H9 (cell line): ENCODE data around the gene NUP210. TPM values are rescaled to one million over a fixed set of nuclear protein-coding genes. Genes with fewer than 3 reads are reported as not detected.

Experiments used
- DNase-seq: peaks from one replicate; pipeline ENCODE4 v3.0.0-alpha.2; 2017
- H2AFZ ChIP-seq: one replicate; pipeline ENCODE4 v1.6.1; 2013; ENCODE audit warnings: mild to moderate bottlenecking, low read length, control low read depth, moderate library complexity
- H2AK5ac ChIP-seq: 2 replicates; pipeline ENCODE4 v1.6.1; 2013; ENCODE audit warnings: low read length, control low read depth, mixed read lengths; ENCODE audit not compliant: insufficient read length
- H2BK120ac ChIP-seq: one replicate; pipeline ENCODE4 v1.6.1; 2013; ENCODE audit warnings: low read depth, mild to moderate bottlenecking, low read length, control low read depth, inconsistent platforms; ENCODE audit not compliant: poor library complexity, severe bottlenecking
- H2BK12ac ChIP-seq: 2 replicates; pipeline ENCODE4 v1.6.1; 2013; ENCODE audit warnings: low read length, control low read depth, mixed read lengths, low read depth; ENCODE audit not compliant: insufficient read length
- H2BK15ac ChIP-seq: 2 replicates; pipeline ENCODE4 v1.6.1; 2013; ENCODE audit warnings: low read depth, low read length, control low read depth
- H2BK20ac ChIP-seq: one replicate; pipeline ENCODE4 v1.6.1; 2013; ENCODE audit warnings: low read depth, mild to moderate bottlenecking, low read length, control low read depth, inconsistent platforms; ENCODE audit not compliant: poor library complexity, severe bottlenecking
- H2BK5ac ChIP-seq: 2 replicates; pipeline ENCODE4 v1.6.1; 2013; ENCODE audit warnings: low read length, control low read depth, mixed read lengths; ENCODE audit not compliant: insufficient read length
- H3K14ac ChIP-seq: 2 replicates; pipeline ENCODE4 v1.6.1; 2013; ENCODE audit warnings: low read length, control low read depth; ENCODE audit not compliant: insufficient read depth
- H3K18ac ChIP-seq: 2 replicates; pipeline ENCODE4 v1.6.1; 2013; ENCODE audit warnings: low read depth, mild to moderate bottlenecking, mixed read lengths, low read length, control low read depth; ENCODE audit not compliant: insufficient read length
- H3K23ac ChIP-seq: 2 replicates; pipeline ENCODE4 v1.6.1; 2013; ENCODE audit warnings: low read length, control low read depth, mixed read lengths, low read depth; ENCODE audit not compliant: insufficient read length
- H3K23me2 ChIP-seq: 2 replicates; pipeline ENCODE4 v1.6.1; 2013; ENCODE audit warnings: low read depth, mild to moderate bottlenecking, mixed read lengths, low read length, control low read depth; ENCODE audit not compliant: insufficient read length, poor library complexity, severe bottlenecking
- H3K27ac ChIP-seq: 2 replicates; pipeline ENCODE4 v1.5.1; 2013; ENCODE audit warnings: low read length, control low read depth, mixed read lengths, low read depth; ENCODE audit not compliant: insufficient read length
- H3K27me3 ChIP-seq: 2 replicates; pipeline ENCODE4 v1.6.1; 2013; ENCODE audit warnings: low read length, control low read depth, inconsistent platforms; ENCODE audit not compliant: insufficient read depth
- H3K4ac ChIP-seq: 2 replicates; pipeline ENCODE4 v1.6.1; 2013; ENCODE audit warnings: low read depth, mild to moderate bottlenecking, control low read depth, inconsistent platforms, low read length, moderate library complexity
- H3K4me1 ChIP-seq: 2 replicates; pipeline ENCODE4 v1.6.1; 2013; ENCODE audit warnings: low read length, control low read depth, inconsistent platforms; ENCODE audit not compliant: insufficient read depth
- H3K4me2 ChIP-seq: 2 replicates; pipeline ENCODE4 v1.6.1; 2013; ENCODE audit warnings: low read length, control low read depth, mixed read lengths; ENCODE audit not compliant: insufficient read length, insufficient read depth
- H3K56ac ChIP-seq: 2 replicates; pipeline ENCODE4 v1.6.1; 2013; ENCODE audit warnings: low read depth, mild to moderate bottlenecking, mixed read lengths, low read length, control low read depth; ENCODE audit not compliant: insufficient read length
- H3K79me1 ChIP-seq: 2 replicates; pipeline ENCODE4 v1.6.1; 2013; ENCODE audit warnings: low read depth, mild to moderate bottlenecking, moderate library complexity, low read length, control low read depth, inconsistent platforms; ENCODE audit not compliant: insufficient read depth, poor library complexity, severe bottlenecking
- H3K79me2 ChIP-seq: 2 replicates; pipeline ENCODE4 v1.6.1; 2013; ENCODE audit warnings: low read length, control low read depth, inconsistent platforms; ENCODE audit not compliant: insufficient read depth
- H3K9ac ChIP-seq: 2 replicates; pipeline ENCODE4 v1.6.1; 2013; ENCODE audit warnings: low read length, control low read depth, mixed read lengths; ENCODE audit not compliant: insufficient read length; ENCODE audit errors: extremely low read depth
- H3K9me3 ChIP-seq: one replicate; pipeline ENCODE4 v1.6.1; 2013; ENCODE audit warnings: low read depth, low read length, inconsistent platforms; ENCODE audit not compliant: control insufficient read depth
- H3T11ph ChIP-seq: one replicate; pipeline ENCODE4 v1.6.1; 2013; ENCODE audit warnings: mild to moderate bottlenecking, low read length, control low read depth, inconsistent platforms
- H4K20me1 ChIP-seq: one replicate; pipeline ENCODE4 v1.6.1; 2013; ENCODE audit not compliant: control insufficient read depth, insufficient read length, insufficient read depth
- H4K5ac ChIP-seq: 2 replicates; pipeline ENCODE4 v1.6.1; 2013; ENCODE audit warnings: low read depth, mild to moderate bottlenecking, mixed read lengths, low read length, control low read depth; ENCODE audit not compliant: insufficient read length
- H4K8ac ChIP-seq: replicated peaks from 2 replicates; pipeline ENCODE4 v1.6.1; 2013; ENCODE audit warnings: low read length, control low read depth, mixed read lengths, low read depth; ENCODE audit not compliant: insufficient read length
- H4K91ac ChIP-seq: 2 replicates; pipeline ENCODE4 v1.6.1; 2013; ENCODE audit warnings: low read depth, mild to moderate bottlenecking, moderate library complexity, mixed read lengths, low read length, control low read depth; ENCODE audit not compliant: insufficient read length
- H3K27ac Mint-ChIP-seq, 3 experiments: 2 replicates in 2 of 3; 3 replicates in 1 of 3; pipeline ENCODE4 v1.8.0; 2020 to 2021; ENCODE audit warnings: mixed read lengths in 3 of 3, mild to moderate bottlenecking in 1 of 3, moderate library complexity in 1 of 3
- H3K27me3 Mint-ChIP-seq: 2 replicates; pipeline ENCODE4 v1.8.0; 2021; ENCODE audit warnings: low read depth, mild to moderate bottlenecking, moderate library complexity, mixed read lengths
- H3K36me3 Mint-ChIP-seq, 3 experiments: 2 replicates in 2 of 3; 3 replicates in 1 of 3; pipeline ENCODE4 v1.8.0; 2020 to 2021; ENCODE audit warnings: low read depth in 3 of 3, mixed read lengths in 3 of 3; ENCODE audit not compliant: insufficient read depth in 1 of 3
- H3K4me1 Mint-ChIP-seq, 2 experiments: 2 replicates each; pipeline ENCODE4 v1.8.0; 2020; ENCODE audit warnings: mixed read lengths in 2 of 2
- H3K4me3 Mint-ChIP-seq, 2 experiments: 2 replicates in 1 of 2; 3 replicates in 1 of 2; pipeline ENCODE4 v1.8.0; 2020 to 2021; ENCODE audit warnings: mild to moderate bottlenecking in 2 of 2, mixed read lengths in 2 of 2, moderate library complexity in 1 of 2
- H3K9me3 Mint-ChIP-seq, 2 experiments: 2 replicates in 1 of 2; 3 replicates in 1 of 2; pipeline ENCODE4 v1.8.0; 2020; ENCODE audit warnings: mild to moderate bottlenecking in 2 of 2, mixed read lengths in 2 of 2, moderate library complexity in 1 of 2
- WGBS: extraction: QIAGEN DNeasy Blood & Tissue Kit; methylation state at CpG from one replicate; pipeline ENCODE4 v1.1.7; 2013; ENCODE audit warnings: missing lambda C conversion rate, low lambda C conversion rate, mixed read lengths; ENCODE audit not compliant: insufficient read length; ENCODE audit errors: extremely low coverage; 5-methylcytosine and 5-hydroxymethylcytosine counted together
- total RNA-seq: library from RNA; stranded (reverse); gene quantifications from 2 replicates; pipeline ENCODE4 v1.2.1, GENCODE V29; 2021
- TF ChIP-seq, protein P1 (sequence below): fragments of 200-600 bp; sonication (generic); conservative IDR thresholded peaks from 3 replicates; pipeline ENCODE4 v1.8.0; 2021; ENCODE audit warnings: antibody characterized with exemption, mild to moderate bottlenecking

NUP210 gene
- total RNA-seq, 1 experiment from 2014 or later: 48.8 TPM

- no peak overlapping the region for H2BK5ac ChIP-seq
- Mint-ChIP-seq H3K36me3 (no peaks in the 10 kb centered on the region), H3K4me1 (peaks cover 21 to 22% of the 10 kb centered on the region in 2 experiments), H3K27me3 (peaks cover 7% of the 10 kb centered on the region), H3K27ac (no peak overlapping the region), H3K9me3 (no peaks in the 10 kb centered on the region), H3K4me3 (no peak overlapping the region)
- no peak overlapping the region for H2BK20ac ChIP-seq
- H4K8ac ChIP-seq: no peak overlapping the region
- H3K9me3 ChIP-seq: no peaks in the 10 kb centered on the region
- H2BK15ac ChIP-seq: no peak overlapping the region
- no peak overlapping the region for H3K23ac ChIP-seq
- H3K14ac ChIP-seq: no peak overlapping the region
- no peak overlapping the region for H3T11ph ChIP-seq
- no peak overlapping the region for H4K5ac ChIP-seq
- H3K9ac ChIP-seq: no peak overlapping the region
- H4K91ac ChIP-seq: no peak overlapping the region
- H3K79me1 ChIP-seq: no peaks in the 10 kb centered on the region
- H3K27me3 ChIP-seq: no peaks in the 10 kb centered on the region
- H3K4ac ChIP-seq: no peak overlapping the region
- no CpG with 5 or more reads among the region's 3 CpGs for WGBS
- no peak overlapping the region for H2AFZ ChIP-seq
- no peaks in the 10 kb centered on the region for H4K20me1 ChIP-seq
- no peaks in the 10 kb centered on the region for H3K23me2 ChIP-seq
- H2BK120ac ChIP-seq: no peak overlapping the region
- peaks cover 8% of the 10 kb centered on the region; the same call in 1 of the 2 replicates for H3K4me1 ChIP-seq
- H3K27ac ChIP-seq: no peak overlapping the region
- no peak overlapping the region for H3K4me2 ChIP-seq
- TF ChIP-seq, protein P1, sequence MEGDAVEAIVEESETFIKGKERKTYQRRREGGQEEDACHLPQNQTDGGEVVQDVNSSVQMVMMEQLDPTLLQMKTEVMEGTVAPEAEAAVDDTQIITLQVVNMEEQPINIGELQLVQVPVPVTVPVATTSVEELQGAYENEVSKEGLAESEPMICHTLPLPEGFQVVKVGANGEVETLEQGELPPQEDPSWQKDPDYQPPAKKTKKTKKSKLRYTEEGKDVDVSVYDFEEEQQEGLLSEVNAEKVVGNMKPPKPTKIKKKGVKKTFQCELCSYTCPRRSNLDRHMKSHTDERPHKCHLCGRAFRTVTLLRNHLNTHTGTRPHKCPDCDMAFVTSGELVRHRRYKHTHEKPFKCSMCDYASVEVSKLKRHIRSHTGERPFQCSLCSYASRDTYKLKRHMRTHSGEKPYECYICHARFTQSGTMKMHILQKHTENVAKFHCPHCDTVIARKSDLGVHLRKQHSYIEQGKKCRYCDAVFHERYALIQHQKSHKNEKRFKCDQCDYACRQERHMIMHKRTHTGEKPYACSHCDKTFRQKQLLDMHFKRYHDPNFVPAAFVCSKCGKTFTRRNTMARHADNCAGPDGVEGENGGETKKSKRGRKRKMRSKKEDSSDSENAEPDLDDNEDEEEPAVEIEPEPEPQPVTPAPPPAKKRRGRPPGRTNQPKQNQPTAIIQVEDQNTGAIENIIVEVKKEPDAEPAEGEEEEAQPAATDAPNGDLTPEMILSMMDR: no peak
- H3K56ac ChIP-seq: no peak overlapping the region
- no peaks in the 10 kb centered on the region for H3K79me2 ChIP-seq
- no peak overlapping the region for H2AK5ac ChIP-seq
- H2BK12ac ChIP-seq: no peak overlapping the region
- no peak for DNase-seq
- no peak overlapping the region for H3K18ac ChIP-seq
These were observed 127.7 kb downstream of the NUP210 start for GRCh38 chr3:13292375-13292774.
